Parathyroid adenoma (tissue), 2 donors: ENCODE results near the gene CAPZB.

ENCODE experiments used
- H2AFZ ChIP-seq: fragments of 300-600 bp; sonication (generic); one replicate; pipeline ENCODE4 v1.7.0; 2017; ENCODE audit warnings: antibody characterized with exemption, mild to moderate bottlenecking
- H3K27ac ChIP-seq: fragments of 300-600 bp; sonication (generic); one replicate; pipeline ENCODE4 v1.7.0; 2017
- H3K27me3 ChIP-seq: fragments of 300-600 bp; sonication (generic); one replicate; pipeline ENCODE4 v1.7.0; 2017; ENCODE audit warnings: low read length; ENCODE audit not compliant: control insufficient read depth, insufficient read depth
- H3K36me3 ChIP-seq: fragments of 300-600 bp; sonication (generic); one replicate; pipeline ENCODE4 v1.7.0; 2017; ENCODE audit warnings: low read length; ENCODE audit not compliant: control insufficient read depth, insufficient read depth
- H3K4me1 ChIP-seq: fragments of 300-600 bp; sonication (generic); one replicate; pipeline ENCODE4 v1.7.0; 2017; ENCODE audit warnings: control low read depth
- H3K4me2 ChIP-seq: fragments of 300-600 bp; sonication (generic); one replicate; pipeline ENCODE4 v1.7.0; 2017; ENCODE audit warnings: low read length
- H3K4me3 ChIP-seq: fragments of 300-600 bp; sonication (generic); one replicate; pipeline ENCODE4 v1.7.0; 2017; ENCODE audit warnings: low read depth, low read length
- H3K79me2 ChIP-seq: fragments of 300-600 bp; sonication (generic); one replicate; pipeline ENCODE4 v1.7.0; 2017; ENCODE audit warnings: control low read depth
- H3K9ac ChIP-seq: fragments of 300-600 bp; sonication (generic); one replicate; pipeline ENCODE4 v1.7.0; 2017; ENCODE audit warnings: mild to moderate bottlenecking
- H3K9me3 ChIP-seq: fragments of 300-600 bp; sonication (generic); one replicate; pipeline ENCODE4 v1.7.0; 2017; ENCODE audit warnings: low read length; ENCODE audit not compliant: control insufficient read depth
- CTCF ChIP-seq: fragments of 300-600 bp; sonication (generic); IDR thresholded peaks from one replicate; pipeline ENCODE4 v1.7.0; 2017; ENCODE audit warnings: antibody characterized with exemption, mild to moderate bottlenecking
- donor health status: primary hyperparathyroidism.

The CAPZB gene

GRCh38 chr1:19400875-19401534, 84.3 kb downstream of the CAPZB start:
- H3K27me3 ChIP-seq, result no peaks in the 10 kb centered on the region
- TF ChIP-seq CTCF, result no peak
- H3K27ac ChIP-seq, result no peak overlapping the region
- no peak overlapping the region for H3K4me3 ChIP-seq
- no peak overlapping the region for H3K9ac ChIP-seq
- peaks cover 9% of the 10 kb centered on the region for H3K4me1 ChIP-seq
- peaks cover 18% of the 10 kb centered on the region for H3K79me2 ChIP-seq
- H3K36me3 ChIP-seq, result no peaks in the 10 kb centered on the region
- H2AFZ ChIP-seq, result no peak overlapping the region
- no peak overlapping the region for H3K4me2 ChIP-seq
- no peaks in the 10 kb centered on the region for H3K9me3 ChIP-seq

GRCh38 chr1:19400192-19400611, 85.1 kb downstream of the CAPZB start:
- H3K4me2 ChIP-seq, result no peak overlapping the region
- no peaks in the 10 kb centered on the region for H3K36me3 ChIP-seq
- no peak overlapping the region for H3K27ac ChIP-seq
- H3K9me3 ChIP-seq, result no peaks in the 10 kb centered on the region
- no peak overlapping the region for H3K9ac ChIP-seq
- no peaks in the 10 kb centered on the region for H3K27me3 ChIP-seq
- no peak overlapping the region for H2AFZ ChIP-seq
- no peak for TF ChIP-seq CTCF
- peaks cover 9% of the 10 kb centered on the region for H3K4me1 ChIP-seq
- peaks cover 18% of the 10 kb centered on the region for H3K79me2 ChIP-seq
- H3K4me3 ChIP-seq, result no peak overlapping the region

- H3K9me3 ChIP-seq, result no peaks in the 10 kb centered on the region
- no peak overlapping the region for H3K4me3 ChIP-seq
- TF ChIP-seq CTCF, result no peak
- peaks cover 23% of the 10 kb centered on the region for H3K79me2 ChIP-seq
- H2AFZ ChIP-seq, result no peak overlapping the region
- no peak overlapping the region for H3K9ac ChIP-seq
- no peaks in the 10 kb centered on the region for H3K36me3 ChIP-seq
- H3K27ac ChIP-seq, result no peak overlapping the region
- H3K27me3 ChIP-seq, result no peaks in the 10 kb centered on the region
- no peak overlapping the region for H3K4me2 ChIP-seq
- H3K4me1 ChIP-seq, result peaks cover 9% of the 10 kb centered on the region
Measured at GRCh38 chr1:19398309-19398760, 87.0 kb downstream of the CAPZB start.

- Histone ChIP-seq H3K27me3 (no peaks in the 10 kb centered on the region), H3K79me2 (peaks cover 29% of the 10 kb centered on the region), H3K4me1 (peaks cover 9% of the 10 kb centered on the region), H3K27ac (no peak overlapping the region), H2AFZ (no peak overlapping the region), H3K36me3 (no peaks in the 10 kb centered on the region), H3K9ac (no peak overlapping the region), H3K4me2 (no peak overlapping the region), H3K9me3 (no peaks in the 10 kb centered on the region), H3K4me3 (no peak overlapping the region)
- TF ChIP-seq CTCF, result no peak
Measured at GRCh38 chr1:19397217-19397945, 88.0 kb downstream of the CAPZB start.
